GM19328 (cell line): ENCODE data around the gene SLC1A3.
"Not testable (repeated sequence)": the region's sequence is repeated elsewhere in the genome, so short reads cannot be mapped to it uniquely, and the experiment has no call there.

Source experiments
- ATAC-seq: cut with Tn5 transposase; IDR thresholded peaks from one replicate; pipeline ENCODE4 v1.9.1; 2021; ENCODE audit warnings: mild to moderate bottlenecking, moderate library complexity; ENCODE audit not compliant: unreplicated experiment

SLC1A3 gene

GRCh38 chr5:36630201-36631145 is 24.1 kb downstream of the SLC1A3 start:
- no peak for ATAC-seq

GRCh38 chr5:36631154-36631553 is 24.7 kb downstream of the SLC1A3 start:
- no peak for ATAC-seq

- no peak for ATAC-seq
These were observed 25.4 kb downstream of the SLC1A3 start for GRCh38 chr5:36631620-36632362.

- ATAC-seq: no peak
These were observed 25.9 kb downstream of the SLC1A3 start for GRCh38 chr5:36632363-36632664.

GRCh38 chr5:36635721-36636390 is 29.4 kb downstream of the SLC1A3 start:
- no peak for ATAC-seq

- no peak for ATAC-seq
These were observed 30.7 kb downstream of the SLC1A3 start for GRCh38 chr5:36637101-36637500.

GRCh38 chr5:36637516-36637915 is 31.1 kb downstream of the SLC1A3 start:
- no peak for ATAC-seq

GRCh38 chr5:36638056-36638455 is 31.6 kb downstream of the SLC1A3 start:
- no peak for ATAC-seq

- no peak for ATAC-seq
These were observed 34.5 kb downstream of the SLC1A3 start for GRCh38 chr5:36640949-36641348.

- no peak for ATAC-seq
These were observed 35.0 kb downstream of the SLC1A3 start for GRCh38 chr5:36641431-36641830.

- ATAC-seq: no peak
These were observed 35.7 kb downstream of the SLC1A3 start for GRCh38 chr5:36642089-36642488.

GRCh38 chr5:36643162-36643561 is 36.8 kb downstream of the SLC1A3 start:
- no peak for ATAC-seq

- not testable (repeated sequence) for ATAC-seq
These were observed 37.4 kb downstream of the SLC1A3 start for GRCh38 chr5:36643841-36644240.

- ATAC-seq: no peak
These were observed 38.3 kb downstream of the SLC1A3 start for GRCh38 chr5:36644727-36645126.

- no peak for ATAC-seq
These were observed 39.7 kb downstream of the SLC1A3 start for GRCh38 chr5:36646100-36646499.

GRCh38 chr5:36646507-36647023 is 40.2 kb downstream of the SLC1A3 start:
- no peak for ATAC-seq

GRCh38 chr5:36647046-36647445 is 40.6 kb downstream of the SLC1A3 start:
- no peak for ATAC-seq

GRCh38 chr5:36648426-36648825 is 42.0 kb downstream of the SLC1A3 start:
- no peak for ATAC-seq

- ATAC-seq: no peak
These were observed 45.6 kb downstream of the SLC1A3 start for GRCh38 chr5:36651761-36652685.

GRCh38 chr5:36653044-36653705 is 46.8 kb downstream of the SLC1A3 start:
- ATAC-seq: no peak
